ENCODE results near the gene PIK3R3. TPM values are rescaled to one million over a fixed set of nuclear protein-coding genes. Genes with fewer than 3 reads are reported as not detected.

PIK3R3 gene
- total and polyA plus RNA-seq, 2 donors (not counting 3 experiments of a cell fraction or from before 2014, with no cell fraction given), result 7.5 to 14.3 TPM

GRCh38 chr1:46030876-46031660 lies 101.4 kb downstream of the PIK3R3 start:
- no peaks in the 10 kb centered on the region for H3K79me2 ChIP-seq (ENCODE audit: control insufficient read depth, insufficient read depth, low read length)
- DNase-seq (ENCODE audit: low read depth, low spot score), result no peak
- POLR2A ChIA-PET, result no interaction called here

More at GRCh38 chr1:46030876-46031660, 101.4 kb downstream of the PIK3R3 start:
- TF ChIP-seq JUN (IDR thresholded peaks at IDR 0.05; ENCODE audit: borderline replicate concordance, insufficient read depth, insufficient read length, low read depth), result no peak
- no peak for TF ChIP-seq FOS (IDR thresholded peaks at IDR 0.05; ENCODE audit: borderline replicate concordance, insufficient read depth, low read length)
- no peak for TF ChIP-seq MAX (IDR thresholded peaks at IDR 0.05; ENCODE audit: insufficient read depth, insufficient read length)
- no peak for TF ChIP-seq EZH2 (IDR thresholded peaks at IDR 0.05; ENCODE audit: borderline replicate concordance, low read depth, low read length, severe bottlenecking)
- no peak for TF ChIP-seq POLR2AphosphoS5 (IDR thresholded peaks at IDR 0.05; ENCODE audit: insufficient read depth, low read depth, low read length)
- no peak for TF ChIP-seq GATA2 (IDR thresholded peaks at IDR 0.05; ENCODE audit: insufficient read depth, insufficient read length, low read depth, low read length)
- no peak for TF ChIP-seq CTCF (IDR thresholded peaks at IDR 0.05; ENCODE audit: extremely low read depth in 1 of 2, insufficient read depth in 1 of 2, low read depth in 1 of 2, low read length in 2 of 2)
- no peak for TF ChIP-seq MYC (IDR thresholded peaks at IDR 0.05; ENCODE audit: low read depth, low read length)
- no peak for TF ChIP-seq POLR2A (IDR thresholded peaks at IDR 0.05; ENCODE audit: low read depth, low read length)
- Histone ChIP-seq H3K9ac (replicated peaks; ENCODE audit: extremely low read depth, insufficient read depth, low read length) (no peak overlapping the region), H4K20me1 (replicated peaks; ENCODE audit: control insufficient read depth, extremely low read depth, insufficient read depth, low read length) (no peaks in the 10 kb centered on the region), H3K9me3 (replicated peaks; ENCODE audit: control insufficient read depth, insufficient read depth, low read length) (no peaks in the 10 kb centered on the region), H3K4me1 (ENCODE audit: control insufficient read depth, extremely low read depth, insufficient read depth, low read length) (no peaks in the 10 kb centered on the region), H3K9me1 (replicated peaks; ENCODE audit: control insufficient read depth, extremely low read depth, insufficient read depth, low read length) (no peaks in the 10 kb centered on the region), H3K27ac (ENCODE audit: insufficient read depth, low read depth, low read length) (no peak overlapping the region), H2AFZ (ENCODE audit: low read depth, low read length) (no peak overlapping the region), H3K36me3 (ENCODE audit: control insufficient read depth in 2 of 2, extremely low read depth in 1 of 2, insufficient read depth in 2 of 2, low read length in 2 of 2) (peaks cover 0 to 7% of the 10 kb centered on the region in 2 experiments), H3K27me3 (ENCODE audit: control insufficient read depth in 2 of 2, insufficient read depth in 2 of 2, low read length in 2 of 2) (no peaks in the 10 kb centered on the region), H3K4me3 (replicated peaks in 1 of 3; ENCODE audit: insufficient read depth in 1 of 3, low read depth in 1 of 3, low read length in 3 of 3) (no peak overlapping the region), H3K4me2 (ENCODE audit: insufficient read depth, low read length) (no peak overlapping the region)
- intact Hi-C loops (cut with micrococcal nuclease), result no loop called here
- dilution Hi-C loops (cut with MboI; ENCODE audit: extremely low pct_ligation_motif_present, low sequenced_read_pairs), result loop anchor here (25.0 kb wide), 1 partner anchor 156 kb away; the partner anchor contains the start of genes P3R3URF, POMGNT1 and TSPAN1
- FAIRE-seq, result no peak
- CTCF ChIA-PET, result interaction anchor here (0.6 to 1.9 kb wide), 3 partner anchors 8 to 193 kb away, joined by 3 to 6 read pairs (median 4); no protein-coding TSS in a partner anchor
- no TSS peak for BruUV-seq (replicated peaks)
